Activated CD4-positive, alpha-beta T cell treated with anti-CD3 and anti-CD28 coated beads for 36 hours (primary cell): ENCODE measurements around the gene NMT1. TPM values are rescaled to one million over a fixed set of nuclear protein-coding genes. Genes with fewer than 3 reads are reported as not detected.

Source experiments
- ATAC-seq: fragments of 200-7000 bp; cut with Tn5 transposase; one replicate; pipeline ENCODE4 v1.10.0; 2021; ENCODE audit warnings: mild to moderate bottlenecking, moderate library complexity
- CTCF ChIA-PET: fragments of 350-600 bp; sonication (Branson Sonifier 250); formaldehyde crosslinking; loops from one replicate; lab custom pipeline; 2021; ENCODE audit warnings: antibody characterized with exemption; lab: Charles Lee
- POLR2A ChIA-PET: fragments of 350-600 bp; sonication (Branson Sonifier 250); formaldehyde crosslinking; loops from one replicate; lab custom pipeline; 2021; ENCODE audit warnings: antibody characterized with exemption, inconsistent platforms; lab: Charles Lee
- DNase-seq: peaks from one replicate; pipeline ENCODE4 v3.0.0-alpha.2; 2020
- H3K27ac Mint-ChIP-seq: one replicate; pipeline ENCODE4 v1.8.0; 2021; ENCODE audit warnings: mixed read lengths
- H3K27me3 Mint-ChIP-seq: one replicate; pipeline ENCODE4 v1.8.0; 2021; ENCODE audit warnings: mixed read lengths
- H3K36me3 Mint-ChIP-seq: one replicate; pipeline ENCODE4 v1.8.0; 2021; ENCODE audit warnings: low read depth, mixed read lengths
- H3K4me1 Mint-ChIP-seq: one replicate; pipeline ENCODE4 v1.8.0; 2021; ENCODE audit warnings: mixed read lengths
- H3K4me3 Mint-ChIP-seq: one replicate; pipeline ENCODE4 v1.8.0; 2021; ENCODE audit warnings: mild to moderate bottlenecking, moderate library complexity, mixed read lengths
- H3K9me3 Mint-ChIP-seq: one replicate; pipeline ENCODE4 v1.8.0; 2021; ENCODE audit warnings: low read depth, mixed read lengths
- intact Hi-C, 2 experiments: fragments of 100-400 bp; cut with DNase I in 1 of 2; cut with micrococcal nuclease in 1 of 2; formaldehyde crosslinking; loops; one replicate each; pipeline versions ENCODE4 v1.14.2 to v1.15.1; 2022 to 2024; cut with DNase I, micrococcal nuclease
- total RNA-seq, 2 experiments: library from RNA; stranded (reverse); gene quantifications; one replicate each; pipeline ENCODE4 v1.2.3, GENCODE V29; 2021

The NMT1 gene
- total RNA-seq, 2 experiments from 2014 or later, result 170 to 175 TPM

GRCh38 chr17:45081047-45081703 lies 20.1 kb downstream of the NMT1 start:
- ATAC-seq (no peak), DNase-seq (no peak)
- H3K36me3 Mint-ChIP-seq, result peaks cover 26% of the 10 kb centered on the region
- no peaks in the 10 kb centered on the region for H3K27me3 Mint-ChIP-seq
- ChIA-PET POLR2A (no interaction called here), CTCF (interaction anchor here (1.0 kb wide), 1 partner anchor 18 kb away, joined by 3 read pairs; no protein-coding TSS in a partner anchor)
- H3K27ac Mint-ChIP-seq, result no peak overlapping the region
- H3K4me3 Mint-ChIP-seq, result no peak overlapping the region
- H3K4me1 Mint-ChIP-seq, result peaks cover 18% of the 10 kb centered on the region
- intact Hi-C loops, result no loop called here
- no peaks in the 10 kb centered on the region for H3K9me3 Mint-ChIP-seq

- Mint-ChIP-seq H3K27ac (no peak overlapping the region), H3K4me1 (no peaks in the 10 kb centered on the region), H3K36me3 (peaks cover 32% of the 10 kb centered on the region), H3K27me3 (no peaks in the 10 kb centered on the region), H3K4me3 (no peak overlapping the region), H3K9me3 (no peaks in the 10 kb centered on the region)
- DNase-seq, result no peak
- ChIA-PET POLR2A (no interaction called here), CTCF (interaction anchor here (0.9 kb wide), 1 partner anchor 13 kb away, joined by 3 read pairs; no protein-coding TSS in a partner anchor)
- no peak for ATAC-seq
- intact Hi-C loops, result no loop called here
These were observed 25.3 kb downstream of the NMT1 start for GRCh38 chr17:45086391-45086790.

- POLR2A ChIA-PET, result no interaction called here
These were observed 25.9 kb downstream of the NMT1 start for GRCh38 chr17:45086865-45087503.

GRCh38 chr17:45087504-45087975 lies 26.4 kb downstream of the NMT1 start:
- peaks cover 32% of the 10 kb centered on the region for H3K36me3 Mint-ChIP-seq
- POLR2A ChIA-PET, result no interaction called here
- ATAC-seq, result no peak

More at GRCh38 chr17:45086865-45087503, 25.9 kb downstream of the NMT1 start:
- Mint-ChIP-seq H3K4me3 (no peak overlapping the region), H3K27me3 (no peaks in the 10 kb centered on the region), H3K36me3 (peaks cover 32% of the 10 kb centered on the region), H3K27ac (no peak overlapping the region), H3K4me1 (no peaks in the 10 kb centered on the region), H3K9me3 (no peaks in the 10 kb centered on the region)
- no peak for DNase-seq
- intact Hi-C loops, result no loop called here
- no peak for ATAC-seq
- CTCF ChIA-PET, result interaction anchor here (0.7 to 0.9 kb wide), 2 partner anchors 12 to 38 kb away, joined by 3 to 7 read pairs; no protein-coding TSS in a partner anchor

GRCh38 chr17:45087978-45088377 lies 26.9 kb downstream of the NMT1 start:
- intact Hi-C loops, result no loop called here
- H3K27ac Mint-ChIP-seq, result no peak overlapping the region
- H3K4me3 Mint-ChIP-seq, result no peak overlapping the region
- POLR2A ChIA-PET, result no interaction called here
- H3K9me3 Mint-ChIP-seq, result no peaks in the 10 kb centered on the region
- no peak for DNase-seq
- peaks cover 35% of the 10 kb centered on the region for H3K36me3 Mint-ChIP-seq
- no peak for ATAC-seq
- CTCF ChIA-PET, result interaction anchor here (0.7 to 1.6 kb wide), 2 partner anchors 11 to 39 kb away, joined by 7 to 13 read pairs; no protein-coding TSS in a partner anchor
- H3K27me3 Mint-ChIP-seq, result no peaks in the 10 kb centered on the region
- H3K4me1 Mint-ChIP-seq, result no peaks in the 10 kb centered on the region

More at GRCh38 chr17:45087504-45087975, 26.4 kb downstream of the NMT1 start:
- no peaks in the 10 kb centered on the region for H3K9me3 Mint-ChIP-seq
- no peak overlapping the region for H3K4me3 Mint-ChIP-seq
- H3K4me1 Mint-ChIP-seq, result no peaks in the 10 kb centered on the region
- DNase-seq, result no peak
- no peak overlapping the region for H3K27ac Mint-ChIP-seq
- CTCF ChIA-PET, result interaction anchor here (0.7 to 1.6 kb wide), 2 partner anchors 11 to 38 kb away, joined by 7 to 13 read pairs; no protein-coding TSS in a partner anchor
- intact Hi-C loops, result no loop called here
- H3K27me3 Mint-ChIP-seq, result no peaks in the 10 kb centered on the region

GRCh38 chr17:45088741-45089140 lies 27.6 kb downstream of the NMT1 start:
- no peaks in the 10 kb centered on the region for H3K27me3 Mint-ChIP-seq
- CTCF ChIA-PET, result interaction anchor here (1.6 kb wide), 1 partner anchor 10 kb away, joined by 13 read pairs; no protein-coding TSS in a partner anchor

GRCh38 chr17:45090711-45091110 lies 29.6 kb downstream of the NMT1 start:
- Mint-ChIP-seq H3K27me3 (no peaks in the 10 kb centered on the region), H3K36me3 (peaks cover 50% of the 10 kb centered on the region), H3K4me3 (no peak overlapping the region), H3K9me3 (no peaks in the 10 kb centered on the region), H3K4me1 (no peaks in the 10 kb centered on the region), H3K27ac (no peak overlapping the region)
- DNase-seq (no peak), ATAC-seq (no peak)
- ChIA-PET POLR2A (no interaction called here), CTCF (interaction anchor here (1.3 to 1.7 kb wide), 2 partner anchors 9 to 44 kb away, joined by 5 to 10 read pairs; partner anchors contain the start of gene ACBD4)
- intact Hi-C loops, result no loop called here

More at GRCh38 chr17:45088741-45089140, 27.6 kb downstream of the NMT1 start:
- no peaks in the 10 kb centered on the region for H3K9me3 Mint-ChIP-seq
- no peak overlapping the region for H3K27ac Mint-ChIP-seq
- ATAC-seq (no peak), DNase-seq (no peak)
- no peaks in the 10 kb centered on the region for H3K4me1 Mint-ChIP-seq
- peaks cover 43% of the 10 kb centered on the region for H3K36me3 Mint-ChIP-seq
- intact Hi-C loops, result no loop called here
- no peak overlapping the region for H3K4me3 Mint-ChIP-seq
- POLR2A ChIA-PET, result interaction anchor here (0.6 kb wide), 1 partner anchor 61 kb away, joined by 3 read pairs; no protein-coding TSS in a partner anchor

GRCh38 chr17:45091778-45092425 lies 30.8 kb downstream of the NMT1 start:
- H3K27ac Mint-ChIP-seq, result no peak overlapping the region
- ChIA-PET CTCF (no interaction called here), POLR2A (no interaction called here)
- DNase-seq (no peak), ATAC-seq (no peak)
- peaks cover 60% of the 10 kb centered on the region for H3K36me3 Mint-ChIP-seq
- intact Hi-C loops, result no loop called here
- no peak overlapping the region for H3K4me3 Mint-ChIP-seq
- no peaks in the 10 kb centered on the region for H3K4me1 Mint-ChIP-seq
- no peaks in the 10 kb centered on the region for H3K9me3 Mint-ChIP-seq
- no peaks in the 10 kb centered on the region for H3K27me3 Mint-ChIP-seq

- Mint-ChIP-seq H3K9me3 (no peaks in the 10 kb centered on the region), H3K36me3 (peaks cover 60% of the 10 kb centered on the region), H3K27ac (no peak overlapping the region), H3K27me3 (no peaks in the 10 kb centered on the region), H3K4me1 (no peaks in the 10 kb centered on the region), H3K4me3 (no peak overlapping the region)
- ChIA-PET POLR2A (no interaction called here), CTCF (no interaction called here)
- intact Hi-C loops, result no loop called here
- no peak for ATAC-seq
- no peak for DNase-seq
These were observed 31.9 kb downstream of the NMT1 start for GRCh38 chr17:45092911-45093430.

GRCh38 chr17:45093444-45094110 lies 32.5 kb downstream of the NMT1 start:
- H3K9me3 Mint-ChIP-seq, result no peaks in the 10 kb centered on the region
- no peak for ATAC-seq
- POLR2A ChIA-PET, result no interaction called here
- peaks cover 59% of the 10 kb centered on the region for H3K36me3 Mint-ChIP-seq
- DNase-seq, result no peak
- H3K27me3 Mint-ChIP-seq, result no peaks in the 10 kb centered on the region
- intact Hi-C loops, result no loop called here
- H3K27ac Mint-ChIP-seq, result no peak overlapping the region
- CTCF ChIA-PET, result interaction anchor here (0.7 kb wide), 1 partner anchor 71 kb away, joined by 3 read pairs; no protein-coding TSS in a partner anchor
- no peak overlapping the region for H3K4me3 Mint-ChIP-seq
- no peaks in the 10 kb centered on the region for H3K4me1 Mint-ChIP-seq
